NT2/D1 (cell line): ENCODE data around the gene IGSF1.

ENCODE experiments used
- DNase-seq: peaks from one replicate; pipeline ENCODE4 v3.0.0-alpha.2; 2011; ENCODE audit warnings: low read depth, low spot score
- H3K27me3 ChIP-seq: 2 replicates; pipeline ENCODE4 v1.6.0; 2011; ENCODE audit warnings: mild to moderate bottlenecking; ENCODE audit not compliant: insufficient read length, insufficient read depth
- H3K36me3 ChIP-seq: 2 replicates; pipeline ENCODE4 v1.6.1; 2011; ENCODE audit warnings: mild to moderate bottlenecking, low read length, mixed read lengths; ENCODE audit not compliant: insufficient read depth, insufficient read length
- H3K4me1 ChIP-seq: 2 replicates; pipeline ENCODE4 v1.5.1; 2011; ENCODE audit not compliant: insufficient read depth, insufficient read length
- H3K4me3 ChIP-seq: 2 replicates; pipeline ENCODE4 v1.5.1; 2011; ENCODE audit warnings: low read depth; ENCODE audit not compliant: insufficient read length
- H3K9ac ChIP-seq: 2 replicates; pipeline ENCODE4 v1.6.0; 2011; ENCODE audit warnings: low read depth; ENCODE audit not compliant: insufficient read length
- H3K9me3 ChIP-seq: 2 replicates; pipeline ENCODE4 v1.5.1; 2011; ENCODE audit warnings: mild to moderate bottlenecking, low read length; ENCODE audit not compliant: insufficient read depth
- SUZ12 ChIP-seq: IDR thresholded peaks from 2 replicates; pipeline ENCODE4 v1.6.1; 2011; ENCODE audit not compliant: insufficient read length, insufficient read depth; ENCODE audit errors: extremely low read depth
- YY1 ChIP-seq: IDR thresholded peaks from 2 replicates; pipeline ENCODE4 v1.6.1; 2011; ENCODE audit not compliant: insufficient read length, insufficient read depth
- ZNF274 ChIP-seq: IDR thresholded peaks from 2 replicates; pipeline ENCODE4 v1.6.1; 2011; ENCODE audit warnings: mild to moderate bottlenecking, low read depth, low read length

The IGSF1 gene

GRCh38 chrX:131316260-131316659 lies 27.2 kb upstream of the IGSF1 start:
- no peaks in the 10 kb centered on the region for H3K9me3 ChIP-seq
- H3K36me3 ChIP-seq: no peaks in the 10 kb centered on the region
- H3K4me3 ChIP-seq: no peak overlapping the region
- H3K4me1 ChIP-seq: no peaks in the 10 kb centered on the region
- H3K27me3 ChIP-seq: no peaks in the 10 kb centered on the region
- DNase-seq: no peak
- H3K9ac ChIP-seq: no peak overlapping the region
- no peak for TF ChIP-seq SUZ12
- TF ChIP-seq ZNF274: no peak
- TF ChIP-seq YY1: no peak

GRCh38 chrX:131308980-131309379 lies 19.9 kb upstream of the IGSF1 start:
- no peak for TF ChIP-seq YY1
- TF ChIP-seq SUZ12: no peak
- TF ChIP-seq ZNF274: no peak
- Histone ChIP-seq H3K4me3 (no peak overlapping the region), H3K9ac (no peak overlapping the region), H3K4me1 (no peaks in the 10 kb centered on the region), H3K9me3 (no peaks in the 10 kb centered on the region), H3K36me3 (no peaks in the 10 kb centered on the region), H3K27me3 (no peaks in the 10 kb centered on the region)
- no peak for DNase-seq

GRCh38 chrX:131306601-131307000 lies 17.5 kb upstream of the IGSF1 start:
- Histone ChIP-seq H3K4me1 (no peaks in the 10 kb centered on the region), H3K9me3 (no peaks in the 10 kb centered on the region), H3K9ac (no peak overlapping the region), H3K27me3 (no peaks in the 10 kb centered on the region), H3K36me3 (no peaks in the 10 kb centered on the region), H3K4me3 (no peak overlapping the region)
- TF ChIP-seq SUZ12 (no peak), YY1 (no peak), ZNF274 (no peak)
- DNase-seq: no peak

- Histone ChIP-seq H3K4me1 (no peaks in the 10 kb centered on the region), H3K36me3 (no peaks in the 10 kb centered on the region), H3K4me3 (no peak overlapping the region), H3K9me3 (no peaks in the 10 kb centered on the region), H3K9ac (no peak overlapping the region), H3K27me3 (no peaks in the 10 kb centered on the region)
- no peak for DNase-seq
- no peak for TF ChIP-seq SUZ12
- TF ChIP-seq YY1: no peak
- no peak for TF ChIP-seq ZNF274
Measured at GRCh38 chrX:131305926-131306325, 16.8 kb upstream of the IGSF1 start.

- Histone ChIP-seq H3K4me1 (no peaks in the 10 kb centered on the region), H3K9ac (no peak overlapping the region), H3K4me3 (no peak overlapping the region), H3K9me3 (no peaks in the 10 kb centered on the region), H3K36me3 (no peaks in the 10 kb centered on the region), H3K27me3 (no peaks in the 10 kb centered on the region)
- TF ChIP-seq SUZ12: no peak
- TF ChIP-seq ZNF274: no peak
- TF ChIP-seq YY1: no peak
- DNase-seq: no peak
Measured at GRCh38 chrX:131302701-131303100, 13.6 kb upstream of the IGSF1 start.

- no peak for DNase-seq
- no peaks in the 10 kb centered on the region for H3K4me1 ChIP-seq
- no peaks in the 10 kb centered on the region for H3K9me3 ChIP-seq
- no peak overlapping the region for H3K4me3 ChIP-seq
- H3K36me3 ChIP-seq: no peaks in the 10 kb centered on the region
- no peak for TF ChIP-seq YY1
- TF ChIP-seq ZNF274: no peak
- no peak for TF ChIP-seq SUZ12
- no peaks in the 10 kb centered on the region for H3K27me3 ChIP-seq
- no peak overlapping the region for H3K9ac ChIP-seq
Measured at GRCh38 chrX:131301155-131301554, 12.0 kb upstream of the IGSF1 start.

GRCh38 chrX:131298846-131299245 lies 9.7 kb upstream of the IGSF1 start:
- H3K4me1 ChIP-seq: no peaks in the 10 kb centered on the region
- H3K4me3 ChIP-seq: no peak overlapping the region
- no peak for DNase-seq
- TF ChIP-seq SUZ12 (no peak), YY1 (no peak), ZNF274 (no peak)
- H3K9me3 ChIP-seq: no peaks in the 10 kb centered on the region
- H3K36me3 ChIP-seq: no peaks in the 10 kb centered on the region
- H3K9ac ChIP-seq: no peak overlapping the region
- H3K27me3 ChIP-seq: no peaks in the 10 kb centered on the region

- Histone ChIP-seq H3K4me3 (no peak overlapping the region), H3K36me3 (no peaks in the 10 kb centered on the region), H3K9me3 (no peaks in the 10 kb centered on the region), H3K4me1 (no peaks in the 10 kb centered on the region), H3K9ac (no peak overlapping the region), H3K27me3 (no peaks in the 10 kb centered on the region)
- TF ChIP-seq YY1: no peak
- TF ChIP-seq ZNF274: no peak
- no peak for TF ChIP-seq SUZ12
- no peak for DNase-seq
Measured at GRCh38 chrX:131298036-131298435, 8.9 kb upstream of the IGSF1 start.
